Measurements from ENCODE around the gene SH2D2A. TPM values are rescaled to one million over a fixed set of nuclear protein-coding genes. Genes with fewer than 3 reads are reported as not detected.

SH2D2A gene
- polyA plus RNA-seq, 1 experiment: 0.09 TPM

GRCh38 chr1:156772222-156772621 lies 44.4 kb downstream of the SH2D2A start:
- H3K9me3 ChIP-seq (ENCODE audit: control insufficient read depth, insufficient read depth, low read length): peaks cover 6% of the 10 kb centered on the region; the same call in 1 of the 2 replicates
- no peaks in the 10 kb centered on the region for H3K27me3 ChIP-seq (ENCODE audit: control insufficient read depth, insufficient read depth, low read length)
- no peak overlapping the region for H3K4me3 ChIP-seq (ENCODE audit: low read depth, low read length)
- TF ChIP-seq CTCF (IDR thresholded peaks at IDR 0.05; ENCODE audit: low read depth, low read length): peak; percentile 21; the same call in 1 of the 2 replicates
- ChIA-PET POLR2A (no interaction called here), CTCF (interaction anchor here (1.0 to 3.8 kb wide), 4 partner anchors 10 to 82 kb away, joined by 3 to 18 read pairs (median 4); no protein-coding TSS in a partner anchor)
- no peak overlapping the region for H3K27ac ChIP-seq (ENCODE audit: low read depth, low read length)
- no peak for DNase-seq (ENCODE audit: low read depth, low spot score)

- ChIA-PET CTCF (interaction anchor here (0.9 to 3.8 kb wide), 2 partner anchors 43 to 109 kb away, joined by 3 to 18 read pairs; no protein-coding TSS in a partner anchor), POLR2A (interaction anchor here (1.0 to 1.4 kb wide), 4 partner anchors 13 to 79 kb away, joined by 3 to 6 read pairs (median 4); partner anchors contain the start of gene MRPL24)
- Histone ChIP-seq H3K4me3 (ENCODE audit: low read depth, low read length) (peak overlapping the region; percentile 95), H3K27me3 (ENCODE audit: control insufficient read depth, insufficient read depth, low read length) (no peaks in the 10 kb centered on the region), H3K27ac (ENCODE audit: low read depth, low read length) (no peak overlapping the region), H3K9me3 (ENCODE audit: control insufficient read depth, insufficient read depth, low read length) (peaks cover 6% of the 10 kb centered on the region; the same call in 1 of the 2 replicates)
- no peak for TF ChIP-seq CTCF (IDR thresholded peaks at IDR 0.05; ENCODE audit: low read depth, low read length)
- no peak for DNase-seq (ENCODE audit: low read depth, low spot score)
Observed at GRCh38 chr1:156768610-156769295, 47.9 kb downstream of the SH2D2A start.

DNA sequence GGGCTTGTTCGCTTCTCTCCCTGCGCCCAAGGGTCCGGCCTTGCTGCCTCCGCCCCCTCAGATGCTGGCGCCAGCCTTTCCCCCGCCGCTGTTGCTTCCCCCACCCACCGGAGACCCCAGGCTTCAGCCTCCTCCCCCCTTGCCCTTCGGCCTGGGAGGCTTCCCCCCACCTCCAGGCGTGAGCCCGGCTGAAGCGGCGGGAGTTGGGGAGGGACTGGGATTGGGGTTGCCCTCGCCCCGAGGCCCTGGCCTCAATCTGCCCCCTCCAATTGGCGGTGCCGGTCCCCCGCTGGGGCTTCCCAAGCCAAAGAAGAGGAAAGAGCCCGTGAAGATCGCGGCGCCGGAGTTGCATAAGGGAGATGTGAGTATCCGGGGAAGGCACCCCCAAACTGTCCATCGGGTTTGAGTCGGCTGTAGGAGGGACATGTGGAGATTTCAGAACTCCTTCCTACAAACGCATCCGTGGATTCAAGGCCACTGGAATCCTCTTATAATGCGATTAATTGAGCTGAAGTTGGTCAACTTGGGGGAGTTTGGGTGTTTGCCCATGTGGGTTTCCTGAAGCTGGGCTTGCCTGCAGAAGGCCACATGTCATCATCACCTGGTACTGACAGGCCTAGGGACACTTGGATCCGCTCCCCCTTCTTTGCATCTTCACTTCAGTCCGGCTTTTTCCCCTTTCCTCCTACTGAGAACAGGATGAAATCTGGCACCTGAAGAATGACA lies 48.6 kb downstream of the SH2D2A start:
- Histone ChIP-seq H3K4me3 (ENCODE audit: low read depth, low read length) (peak overlapping the region; percentile 95), H3K27me3 (ENCODE audit: control insufficient read depth, insufficient read depth, low read length) (no peaks in the 10 kb centered on the region), H3K27ac (ENCODE audit: low read depth, low read length) (peak overlapping the region; percentile 77), H3K9me3 (ENCODE audit: control insufficient read depth, insufficient read depth, low read length) (peaks cover 6% of the 10 kb centered on the region; the same call in 1 of the 2 replicates)
- no peak for TF ChIP-seq CTCF (IDR thresholded peaks at IDR 0.05; ENCODE audit: low read depth, low read length)
- CTCF ChIA-PET: interaction anchor here (0.9 to 3.8 kb wide), 3 partner anchors 42 to 108 kb away, joined by 3 to 18 read pairs (median 5); no protein-coding TSS in a partner anchor
- DNase-seq (ENCODE audit: low read depth, low spot score): no peak
- POLR2A ChIA-PET: interaction anchor here (0.5 to 2.5 kb wide), 11 partner anchors 13 to 78 kb away, joined by 3 to 24 read pairs (median 4); partner anchors contain the start of genes HDGF, ISG20L2, METTL25B and MRPL24

DNA sequence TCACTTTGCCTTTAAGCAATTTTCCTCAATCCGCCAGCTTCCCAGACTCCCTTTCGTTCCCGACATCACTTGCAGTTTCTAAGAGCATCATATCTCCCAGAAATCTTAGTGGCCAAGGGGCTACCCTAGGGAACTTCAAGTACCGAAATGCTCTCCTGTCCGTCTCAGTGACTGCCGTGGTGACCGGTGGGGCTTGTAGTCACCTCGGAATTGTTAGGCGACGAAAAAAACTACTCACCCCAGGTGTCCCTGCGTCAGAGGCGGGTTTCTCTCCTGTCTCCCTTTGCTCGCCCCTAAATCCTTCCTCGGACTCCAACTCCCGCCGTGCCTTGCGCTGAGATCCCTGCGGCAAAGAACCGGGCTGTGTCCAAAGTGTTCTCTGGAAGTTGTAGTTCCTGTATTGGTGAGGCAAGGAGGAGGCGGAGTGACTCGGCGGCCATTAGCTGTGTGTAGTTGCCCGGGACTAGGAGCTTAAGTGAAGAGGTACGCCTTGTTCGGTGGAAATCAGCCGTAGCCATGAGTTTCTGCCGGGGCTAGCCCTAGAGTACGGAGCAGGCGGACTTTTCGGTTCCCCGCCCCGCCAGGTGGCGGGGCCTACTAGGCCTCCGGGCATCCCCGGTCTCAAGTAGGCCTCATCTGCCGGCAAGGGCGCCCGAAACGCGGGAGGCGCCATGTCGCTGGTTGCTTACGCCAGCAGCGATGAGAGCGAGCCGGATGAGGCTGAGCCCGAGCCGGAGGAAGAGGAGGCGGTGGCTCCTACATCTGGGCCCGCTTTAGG lies 49.4 kb downstream of the SH2D2A start, which contains the start of gene PRCC:
PRCC (plus strand) TSS at position 435 of the 778 bp plus-strand sequence; CDS start at position 672, 237 bp downstream.
- peak; percentile 100 for DNase-seq (ENCODE audit: low read depth, low spot score)
- Histone ChIP-seq H3K27me3 (ENCODE audit: control insufficient read depth, insufficient read depth, low read length) (no peaks in the 10 kb centered on the region), H3K9me3 (ENCODE audit: control insufficient read depth, insufficient read depth, low read length) (peaks cover 6% of the 10 kb centered on the region; the same call in 1 of the 2 replicates), H3K27ac (ENCODE audit: low read depth, low read length) (peak within 1 kb of the TSS; percentile 77), H3K4me3 (ENCODE audit: low read depth, low read length) (peak within 1 kb of the TSS; percentile 95)
- ChIA-PET POLR2A (interaction anchor here (0.5 to 2.5 kb wide), 10 partner anchors 14 to 121 kb away, joined by 3 to 24 read pairs (median 4); partner anchors contain the start of genes HDGF, ISG20L2, METTL25B and MRPL24), CTCF (interaction anchor here (1.6 kb wide), 1 partner anchor 92 kb away, joined by 5 read pairs; no protein-coding TSS in a partner anchor)
- TF ChIP-seq CTCF (IDR thresholded peaks at IDR 0.05; ENCODE audit: low read depth, low read length): no peak

Data from AG04450 (cell line).